Activated CD8-positive, alpha-beta memory T cell treated with anti-CD3 and anti-CD28 coated beads for 36 hours (primary cell): Measurements from ENCODE around the gene TAPT1. TPM values are rescaled to one million over a fixed set of nuclear protein-coding genes. Genes with fewer than 3 reads are reported as not detected.
"Not testable (repeated sequence)": the region's sequence is repeated elsewhere in the genome, so short reads cannot be mapped to it uniquely, and the experiment has no call there.

ENCODE experiments used
- CTCF ChIA-PET: fragments of 350-600 bp; sonication (Branson Sonifier 250); formaldehyde crosslinking; loops from one replicate; lab custom pipeline; 2021; ENCODE audit warnings: antibody characterized with exemption; lab: Charles Lee
- POLR2A ChIA-PET: fragments of 350-600 bp; sonication (Branson Sonifier 250); formaldehyde crosslinking; loops from one replicate; lab custom pipeline; 2021; ENCODE audit warnings: antibody characterized with exemption; lab: Charles Lee
- total RNA-seq, 2 experiments: library from RNA; stranded (reverse); gene quantifications; one replicate each; pipeline ENCODE4 v1.2.3, GENCODE V29; 2021

The TAPT1 gene
- total RNA-seq, 2 experiments from 2014 or later = 26.8 to 30.5 TPM

GRCh38 chr4:16195209-16195608 lies 31.1 kb downstream of the TAPT1 start:
- POLR2A ChIA-PET = no interaction called here
- CTCF ChIA-PET = no interaction called here

- CTCF ChIA-PET, POLR2A ChIA-PET: not testable (repeated sequence)
Measured at GRCh38 chr4:16194798-16195197, 31.5 kb downstream of the TAPT1 start.

- ChIA-PET POLR2A (no interaction called here), CTCF (no interaction called here)
Measured at GRCh38 chr4:16194214-16194613, 32.1 kb downstream of the TAPT1 start.

GRCh38 chr4:16192631-16193518 lies 33.4 kb downstream of the TAPT1 start:
- CTCF ChIA-PET = no interaction called here
- POLR2A ChIA-PET = no interaction called here

- ChIA-PET POLR2A (no interaction called here), CTCF (no interaction called here)
Measured at GRCh38 chr4:16192057-16192456, 34.2 kb downstream of the TAPT1 start.

- POLR2A ChIA-PET = no interaction called here
- CTCF ChIA-PET = no interaction called here
Measured at GRCh38 chr4:16187455-16187854, 38.8 kb downstream of the TAPT1 start.

- ChIA-PET CTCF (interaction anchor here (0.7 kb wide), 1 partner anchor 9 kb away, joined by 3 read pairs; no protein-coding TSS in a partner anchor), POLR2A (no interaction called here)
Measured at GRCh38 chr4:16186986-16187385, 39.3 kb downstream of the TAPT1 start.

GRCh38 chr4:16183604-16184003 lies 42.7 kb downstream of the TAPT1 start:
- POLR2A ChIA-PET = no interaction called here
- CTCF ChIA-PET = interaction anchor here (0.6 to 1.0 kb wide), 2 partner anchors 25 to 158 kb away, joined by 3 read pairs; no protein-coding TSS in a partner anchor

GRCh38 chr4:16176621-16177020 lies 49.6 kb downstream of the TAPT1 start:
- CTCF ChIA-PET = no interaction called here
- POLR2A ChIA-PET = no interaction called here

GRCh38 chr4:16171831-16172230 lies 54.4 kb downstream of the TAPT1 start:
- CTCF ChIA-PET = no interaction called here
- POLR2A ChIA-PET = no interaction called here

GRCh38 chr4:16169490-16169889 lies 56.8 kb downstream of the TAPT1 start:
- ChIA-PET CTCF (no interaction called here), POLR2A (no interaction called here)

GRCh38 chr4:16168710-16169388 lies 57.4 kb downstream of the TAPT1 start:
- ChIA-PET CTCF (no interaction called here), POLR2A (no interaction called here)

GRCh38 chr4:16168144-16168543 lies 58.1 kb downstream of the TAPT1 start:
- ChIA-PET CTCF (no interaction called here), POLR2A (no interaction called here)

- CTCF ChIA-PET = interaction anchor here (1.0 kb wide), 1 partner anchor 210 kb away, joined by 3 read pairs; no protein-coding TSS in a partner anchor
- POLR2A ChIA-PET = no interaction called here
Measured at GRCh38 chr4:16165931-16166330, 60.3 kb downstream of the TAPT1 start.

GRCh38 chr4:16162891-16163290 lies 63.4 kb downstream of the TAPT1 start:
- POLR2A ChIA-PET = no interaction called here
- CTCF ChIA-PET = no interaction called here

- POLR2A ChIA-PET = no interaction called here
Measured at GRCh38 chr4:16161851-16162408, 64.3 kb downstream of the TAPT1 start.

GRCh38 chr4:16160457-16160856 lies 65.8 kb downstream of the TAPT1 start:
- POLR2A ChIA-PET = no interaction called here
- CTCF ChIA-PET = interaction anchor here (0.8 kb wide), 1 partner anchor 46 kb away, joined by 3 read pairs; no protein-coding TSS in a partner anchor

More at GRCh38 chr4:16161851-16162408, 64.3 kb downstream of the TAPT1 start:
- CTCF ChIA-PET = no interaction called here

- ChIA-PET POLR2A (no interaction called here), CTCF (no interaction called here)
Measured at GRCh38 chr4:16159286-16159685, 67.0 kb downstream of the TAPT1 start.

- POLR2A ChIA-PET = no interaction called here
- CTCF ChIA-PET = interaction anchor here (0.7 to 1.0 kb wide), 2 partner anchors 54 to 91 kb away, joined by 3 read pairs; no protein-coding TSS in a partner anchor
Measured at GRCh38 chr4:16158504-16158852, 67.8 kb downstream of the TAPT1 start.
